IPS DF 6.9 (cell line): ENCODE measurements around the gene SYNJ1.
"Not testable (repeated sequence)": the region's sequence is repeated elsewhere in the genome, so short reads cannot be mapped to it uniquely, and the experiment has no call there.

Experiments used
- DNase-seq: peaks from one replicate; pipeline ENCODE4 v3.0.0-alpha.2; 2013; ENCODE audit warnings: low read depth, low spot score
- H3K27ac ChIP-seq: one replicate; pipeline ENCODE4 v1.5.1; 2013; ENCODE audit warnings: low read length, control low read depth
- H3K27me3 ChIP-seq: 2 replicates; pipeline ENCODE4 v1.6.1; 2013; ENCODE audit warnings: mild to moderate bottlenecking, low read length; ENCODE audit not compliant: control insufficient read depth, insufficient read depth
- H3K36me3 ChIP-seq: 2 replicates; pipeline ENCODE4 v1.6.1; 2013; ENCODE audit warnings: low read length; ENCODE audit not compliant: control insufficient read depth, insufficient read depth
- H3K4me1 ChIP-seq: 2 replicates; pipeline ENCODE4 v1.6.1; 2013; ENCODE audit warnings: low read length; ENCODE audit not compliant: control insufficient read depth, insufficient read depth
- H3K4me3 ChIP-seq: 2 replicates; pipeline ENCODE4 v1.5.1; 2013; ENCODE audit warnings: mild to moderate bottlenecking, low read length
- H3K9me3 ChIP-seq: 2 replicates; pipeline ENCODE4 v1.6.1; 2013; ENCODE audit warnings: low read length, inconsistent platforms; ENCODE audit not compliant: control insufficient read depth, insufficient read depth
- WGBS: extraction: QIAGEN DNeasy Blood & Tissue Kit; methylation state at CpG from one replicate; pipeline ENCODE4 v1.1.7; 2013; ENCODE audit warnings: mixed read lengths, missing lambda C conversion rate; ENCODE audit not compliant: insufficient read length, insufficient coverage; 5-methylcytosine and 5-hydroxymethylcytosine counted together

The SYNJ1 gene

GRCh38 chr21:32727687-32728455 is at the start of gene SYNJ1:
SYNJ1 (minus strand) TSS chr21:32728013; CDS start chr21:32726895, 1,118 bp downstream.
- H3K36me3 ChIP-seq, result no peaks in the 10 kb centered on the region
- H3K27ac ChIP-seq, result no peak within 1 kb of the TSS
- WGBS, result no CpG with 5 or more reads among the region's 79 CpGs
- no peaks in the 10 kb centered on the region for H3K4me1 ChIP-seq
- no peaks in the 10 kb centered on the region for H3K9me3 ChIP-seq
- H3K4me3 ChIP-seq, result peak within 1 kb of the TSS; percentile 99
- H3K27me3 ChIP-seq, result no peaks in the 10 kb centered on the region
- peak; percentile 75 for DNase-seq

- no peak overlapping the region for H3K4me3 ChIP-seq
- H3K27ac ChIP-seq, result no peak overlapping the region
- no peaks in the 10 kb centered on the region for H3K27me3 ChIP-seq
- H3K9me3 ChIP-seq, result no peaks in the 10 kb centered on the region
- no peaks in the 10 kb centered on the region for H3K36me3 ChIP-seq
- no CpG with 5 or more reads among the region's 1 CpG for WGBS
- H3K4me1 ChIP-seq, result no peaks in the 10 kb centered on the region
- no peak for DNase-seq
These were observed 49.5 kb upstream of the SYNJ1 start for GRCh38 chr21:32777269-32777668.

GRCh38 chr21:32776743-32777142 is 48.9 kb upstream of the SYNJ1 start:
- H3K9me3 ChIP-seq, result no peaks in the 10 kb centered on the region
- no peak overlapping the region for H3K27ac ChIP-seq
- WGBS, result no CpG with 5 or more reads among the region's 6 CpGs
- DNase-seq, result no peak
- no peaks in the 10 kb centered on the region for H3K4me1 ChIP-seq
- H3K36me3 ChIP-seq, result no peaks in the 10 kb centered on the region
- no peak overlapping the region for H3K4me3 ChIP-seq
- no peaks in the 10 kb centered on the region for H3K27me3 ChIP-seq

- not testable (repeated sequence) for H3K27ac ChIP-seq
These were observed 45.2 kb upstream of the SYNJ1 start for GRCh38 chr21:32773048-32773344.

GRCh38 chr21:32772281-32773047 is 44.7 kb upstream of the SYNJ1 start:
- H3K27me3 ChIP-seq, result no peaks in the 10 kb centered on the region
- WGBS, result no CpG with 5 or more reads among the region's 13 CpGs
- H3K27ac ChIP-seq, result no peak overlapping the region
- H3K36me3 ChIP-seq, result no peaks in the 10 kb centered on the region; the same call in 1 of the 2 replicates
- no peaks in the 10 kb centered on the region for H3K9me3 ChIP-seq
- peak overlapping the region; percentile 98; the same call in 1 of the 2 replicates for H3K4me3 ChIP-seq
- H3K4me1 ChIP-seq, result no peaks in the 10 kb centered on the region
- no peak for DNase-seq

More at GRCh38 chr21:32773048-32773344, 45.2 kb upstream of the SYNJ1 start:
- H3K9me3 ChIP-seq, H3K36me3 ChIP-seq, H3K4me1 ChIP-seq, H3K4me3 ChIP-seq, H3K27me3 ChIP-seq, DNase-seq: not testable (repeated sequence)
- no CpG with 5 or more reads among the region's 11 CpGs for WGBS

- H3K4me3 ChIP-seq, result peak overlapping the region; percentile 98
- no peaks in the 10 kb centered on the region for H3K9me3 ChIP-seq
- no peak overlapping the region for H3K27ac ChIP-seq
- DNase-seq, result no peak
- H3K4me1 ChIP-seq, result no peaks in the 10 kb centered on the region
- no peaks in the 10 kb centered on the region; the same call in 1 of the 2 replicates for H3K36me3 ChIP-seq
- no peaks in the 10 kb centered on the region for H3K27me3 ChIP-seq
- WGBS, result no CpG with 5 or more reads among the region's 56 CpGs
These were observed 43.2 kb upstream of the SYNJ1 start for GRCh38 chr21:32770871-32771523.

- Histone ChIP-seq H3K36me3 (no peaks in the 10 kb centered on the region; the same call in 1 of the 2 replicates), H3K27me3 (no peaks in the 10 kb centered on the region), H3K9me3 (no peaks in the 10 kb centered on the region), H3K4me1 (no peaks in the 10 kb centered on the region), H3K4me3 (no peak overlapping the region), H3K27ac (no peak overlapping the region)
- no peak for DNase-seq
- 100% methylated on average over 1 of the region's 3 CpGs for WGBS
These were observed 40.7 kb upstream of the SYNJ1 start for GRCh38 chr21:32768530-32768929.

GRCh38 chr21:32765058-32765457 is 37.2 kb upstream of the SYNJ1 start:
- Histone ChIP-seq H3K27ac (no peak overlapping the region), H3K9me3 (no peaks in the 10 kb centered on the region), H3K36me3 (peaks cover 6% of the 10 kb centered on the region; the same call in 1 of the 2 replicates), H3K27me3 (no peaks in the 10 kb centered on the region), H3K4me1 (no peaks in the 10 kb centered on the region), H3K4me3 (no peak overlapping the region)
- WGBS, result no CpG with 5 or more reads among the region's 2 CpGs
- no peak for DNase-seq

- Histone ChIP-seq H3K4me3 (no peak overlapping the region), H3K36me3 (peaks cover 10% of the 10 kb centered on the region; the same call in 1 of the 2 replicates), H3K27me3 (no peaks in the 10 kb centered on the region), H3K27ac (no peak overlapping the region), H3K4me1 (no peaks in the 10 kb centered on the region), H3K9me3 (no peaks in the 10 kb centered on the region)
- WGBS, result no CpG with 5 or more reads among the region's 1 CpG
- DNase-seq, result no peak
These were observed 36.4 kb upstream of the SYNJ1 start for GRCh38 chr21:32764186-32764585.

- WGBS, result no CpG with 5 or more reads among the region's 1 CpG
- no peak overlapping the region for H3K27ac ChIP-seq
- DNase-seq, result no peak
- no peaks in the 10 kb centered on the region for H3K4me1 ChIP-seq
- no peaks in the 10 kb centered on the region for H3K9me3 ChIP-seq
- H3K4me3 ChIP-seq, result no peak overlapping the region
- peaks cover 13% of the 10 kb centered on the region; the same call in 1 of the 2 replicates for H3K36me3 ChIP-seq
- no peaks in the 10 kb centered on the region for H3K27me3 ChIP-seq
These were observed 30.0 kb upstream of the SYNJ1 start for GRCh38 chr21:32757804-32758203.
